Epithelial cell of esophagus (primary cell): ENCODE data around the gene ARMH1.

ENCODE experiments used
- DNase-seq: peaks from one replicate; pipeline ENCODE4 v3.0.0; 2010; ENCODE audit warnings: low read depth
- H3K4me3 ChIP-seq: 2 replicates; pipeline ENCODE4 v1.5.1; 2011; ENCODE audit warnings: mild to moderate bottlenecking, low read length, control low read depth
- CTCF ChIP-seq: IDR thresholded peaks from 2 replicates; pipeline ENCODE4 v1.5.1; 2011; ENCODE audit warnings: low read depth, mild to moderate bottlenecking, low read length, control low read depth, inconsistent platforms; ENCODE audit not compliant: insufficient read depth; ENCODE audit errors: missing control alignments

The ARMH1 gene

GRCh38 chr1:44645476-44646244 is 28.9 kb upstream of the ARMH1 start:
- DNase-seq: no peak
- no peak overlapping the region for H3K4me3 ChIP-seq
- TF ChIP-seq CTCF: no peak

GRCh38 chr1:44646261-44647110 is 28.0 kb upstream of the ARMH1 start:
- peak; percentile 19 for DNase-seq
- no peak for TF ChIP-seq CTCF
- H3K4me3 ChIP-seq: no peak overlapping the region

GRCh38 chr1:44647896-44648295 is 26.6 kb upstream of the ARMH1 start:
- no peak for DNase-seq
- TF ChIP-seq CTCF: no peak
- no peak overlapping the region for H3K4me3 ChIP-seq

- H3K4me3 ChIP-seq: no peak overlapping the region
- DNase-seq: no peak
- no peak for TF ChIP-seq CTCF
Observed at GRCh38 chr1:44648529-44649250, 25.8 kb upstream of the ARMH1 start.

- DNase-seq: no peak
- no peak overlapping the region for H3K4me3 ChIP-seq
- TF ChIP-seq CTCF: no peak
Observed at GRCh38 chr1:44649788-44650158, 24.7 kb upstream of the ARMH1 start.

GRCh38 chr1:44650159-44650831 is 24.2 kb upstream of the ARMH1 start:
- no peak for DNase-seq
- no peak for TF ChIP-seq CTCF
- no peak overlapping the region for H3K4me3 ChIP-seq
